GM21367 (cell line): ENCODE data around the gene PLEKHB1.

Source experiments
- ATAC-seq: cut with Tn5 transposase; IDR thresholded peaks from one replicate; pipeline ENCODE4 v1.9.1; 2021; ENCODE audit not compliant: unreplicated experiment

PLEKHB1 gene

GRCh38 chr11:73645972-73646631, at the start of gene PLEKHB1:
PLEKHB1 (plus strand) TSS chr11:73646581; CDS start chr11:73646609, 28 bp downstream.
- ATAC-seq, result no peak

GRCh38 chr11:73597336-73597955, 48.9 kb upstream of the PLEKHB1 start:
- no peak for ATAC-seq

- peak; percentile 82 for ATAC-seq
These were observed 48.2 kb upstream of the PLEKHB1 start, which contains the start of gene FAM168A for GRCh38 chr11:73597956-73598718. FAM168A (minus strand) TSS chr11:73598112; CDS start chr11:73468474, 129,638 bp downstream.

- ATAC-seq, result no peak
These were observed 47.5 kb upstream of the PLEKHB1 start for GRCh38 chr11:73598719-73599379.

- ATAC-seq, result no peak
These were observed 33.7 kb upstream of the PLEKHB1 start for GRCh38 chr11:73612601-73613140.

GRCh38 chr11:73614591-73614990, 31.8 kb upstream of the PLEKHB1 start:
- ATAC-seq, result no peak

GRCh38 chr11:73622926-73623593, 23.3 kb upstream of the PLEKHB1 start:
- no peak for ATAC-seq

- no peak for ATAC-seq
These were observed 22.7 kb upstream of the PLEKHB1 start for GRCh38 chr11:73623686-73624085.

- ATAC-seq, result no peak
These were observed 20.6 kb upstream of the PLEKHB1 start for GRCh38 chr11:73625696-73626318.

- no peak for ATAC-seq
These were observed 16.5 kb upstream of the PLEKHB1 start for GRCh38 chr11:73629907-73630306.

GRCh38 chr11:73632996-73633395, 13.4 kb upstream of the PLEKHB1 start:
- ATAC-seq, result no peak

- ATAC-seq, result no peak
These were observed 12.4 kb upstream of the PLEKHB1 start for GRCh38 chr11:73633999-73634398.

GRCh38 chr11:73635721-73636120, 10.7 kb upstream of the PLEKHB1 start:
- ATAC-seq, result no peak

- no peak for ATAC-seq
These were observed 10.1 kb upstream of the PLEKHB1 start for GRCh38 chr11:73636249-73636648.

GRCh38 chr11:73637012-73637411, 9.4 kb upstream of the PLEKHB1 start:
- ATAC-seq, result no peak

- ATAC-seq, result no peak
These were observed 5.8 kb upstream of the PLEKHB1 start for GRCh38 chr11:73640592-73640991.

- no peak for ATAC-seq
These were observed 4.7 kb upstream of the PLEKHB1 start for GRCh38 chr11:73641668-73642067.

GRCh38 chr11:73645121-73645969, 1.0 kb upstream of the PLEKHB1 start:
- ATAC-seq, result no peak

- peak; percentile 78 for ATAC-seq
These were observed 1.2 kb downstream of the PLEKHB1 start for GRCh38 chr11:73647459-73648100.
